ENCODE data around the gene PGD. TPM values are rescaled to one million over a fixed set of nuclear protein-coding genes. Genes with fewer than 3 reads are reported as not detected.

PGD gene
- total and polyA plus RNA-seq, 2 of the 13 experiments (the other 11 are each of a cell fraction or from before 2014, with no cell fraction given): 64.8 to 210 TPM

DNA sequence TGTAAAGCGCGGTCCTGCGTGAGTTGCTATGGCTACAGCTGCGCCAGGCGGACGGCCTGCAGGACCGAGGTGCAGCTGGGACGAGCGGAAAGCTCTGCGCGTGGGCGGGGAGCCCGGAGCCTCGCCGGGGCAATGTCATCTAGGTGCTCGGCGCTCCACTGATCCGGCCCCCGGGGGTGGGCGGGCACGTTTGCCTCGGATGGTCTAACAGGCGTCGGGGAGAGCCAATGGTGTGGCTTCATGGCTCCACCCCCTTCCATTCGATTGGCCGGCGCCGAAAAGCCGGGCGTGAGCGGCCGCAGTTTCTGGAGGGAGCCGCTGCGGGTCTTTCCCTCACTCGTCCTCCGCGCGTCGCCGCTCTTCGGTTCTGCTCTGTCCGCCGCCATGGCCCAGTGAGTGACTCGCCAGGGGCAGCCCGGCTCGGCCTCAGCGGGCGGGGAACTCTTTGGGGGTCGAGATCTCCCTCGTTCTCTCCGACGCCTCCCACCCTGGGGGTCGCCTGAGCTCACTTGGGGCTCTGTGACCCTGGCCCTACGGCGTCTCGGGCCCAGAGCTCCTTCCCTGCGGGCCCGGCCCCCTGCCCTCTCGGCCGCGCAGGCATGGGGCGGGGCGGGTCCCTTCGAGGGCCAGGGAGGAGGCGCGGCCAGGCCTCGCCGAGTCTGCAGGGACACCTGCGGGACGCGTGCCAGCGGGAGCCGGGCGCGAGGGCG is at the start of gene PGD (continued):
- TF ChIP-seq, protein P1, sequence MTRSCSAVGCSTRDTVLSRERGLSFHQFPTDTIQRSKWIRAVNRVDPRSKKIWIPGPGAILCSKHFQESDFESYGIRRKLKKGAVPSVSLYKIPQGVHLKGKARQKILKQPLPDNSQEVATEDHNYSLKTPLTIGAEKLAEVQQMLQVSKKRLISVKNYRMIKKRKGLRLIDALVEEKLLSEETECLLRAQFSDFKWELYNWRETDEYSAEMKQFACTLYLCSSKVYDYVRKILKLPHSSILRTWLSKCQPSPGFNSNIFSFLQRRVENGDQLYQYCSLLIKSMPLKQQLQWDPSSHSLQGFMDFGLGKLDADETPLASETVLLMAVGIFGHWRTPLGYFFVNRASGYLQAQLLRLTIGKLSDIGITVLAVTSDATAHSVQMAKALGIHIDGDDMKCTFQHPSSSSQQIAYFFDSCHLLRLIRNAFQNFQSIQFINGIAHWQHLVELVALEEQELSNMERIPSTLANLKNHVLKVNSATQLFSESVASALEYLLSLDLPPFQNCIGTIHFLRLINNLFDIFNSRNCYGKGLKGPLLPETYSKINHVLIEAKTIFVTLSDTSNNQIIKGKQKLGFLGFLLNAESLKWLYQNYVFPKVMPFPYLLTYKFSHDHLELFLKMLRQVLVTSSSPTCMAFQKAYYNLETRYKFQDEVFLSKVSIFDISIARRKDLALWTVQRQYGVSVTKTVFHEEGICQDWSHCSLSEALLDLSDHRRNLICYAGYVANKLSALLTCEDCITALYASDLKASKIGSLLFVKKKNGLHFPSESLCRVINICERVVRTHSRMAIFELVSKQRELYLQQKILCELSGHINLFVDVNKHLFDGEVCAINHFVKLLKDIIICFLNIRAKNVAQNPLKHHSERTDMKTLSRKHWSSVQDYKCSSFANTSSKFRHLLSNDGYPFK (CRISPR knock-in tag; IDR thresholded peaks at IDR 0.05; ENCODE audit: borderline replicate concordance): peak; percentile 84; the same call in 1 of the 2 replicates
- TF ChIP-seq JUN (CRISPR knock-in tag; IDR thresholded peaks at IDR 0.05) (0 out of 2 replicates have a peak, but pooled peaks have one; percentile 22), ZBTB25 (CRISPR knock-in tag; IDR thresholded peaks at IDR 0.05) (peak; percentile 41; the same call in 1 of the 2 replicates), CEBPB (IDR thresholded peaks at IDR 0.05; ENCODE audit: borderline replicate concordance, low read depth, low read length) (no peak), NFE2 (CRISPR knock-in tag; IDR thresholded peaks at IDR 0.05) (no peak), SKI (IDR thresholded peaks at IDR 0.05; ENCODE audit: partially characterized antibody) (no peak), ZBTB7B (CRISPR knock-in tag; IDR thresholded peaks at IDR 0.05) (peak; percentile 67), WIZ (CRISPR knock-in tag; IDR thresholded peaks at IDR 0.05) (no peak; the same call in 1 of the 2 replicates), TFE3 (CRISPR knock-in tag; IDR thresholded peaks at IDR 0.05) (peak; percentile 42; the same call in 1 of the 2 replicates), ZNF777 (CRISPR knock-in tag; IDR thresholded peaks at IDR 0.05) (peak; percentile 70), CBFB (CRISPR knock-in tag; IDR thresholded peaks at IDR 0.05) (0 out of 2 replicates have a peak, but pooled peaks have one; percentile 33), RFXAP (CRISPR knock-in tag; IDR thresholded peaks at IDR 0.05; ENCODE audit: borderline replicate concordance) (0 out of 2 replicates have a peak, but pooled peaks have one; percentile 63), ZNF17 (CRISPR knock-in tag; IDR thresholded peaks at IDR 0.05) (peak; percentile 71; the same call in 1 of the 2 replicates), ZNF549 (CRISPR knock-in tag; IDR thresholded peaks at IDR 0.05) (no peak), CHD4 (IDR thresholded peaks at IDR 0.05; ENCODE audit: borderline replicate concordance, low read length) (no peak), HOXD1 (CRISPR knock-in tag; IDR thresholded peaks at IDR 0.05) (no peak; the same call in 1 of the 2 replicates), ELF1 (CRISPR knock-in tag; IDR thresholded peaks at IDR 0.05) (peak; percentile 43; the same call in 1 of the 2 replicates), CEBPG (CRISPR knock-in tag; IDR thresholded peaks at IDR 0.05) (peak; percentile 26; the same call in 1 of the 2 replicates), TEF (CRISPR knock-in tag; IDR thresholded peaks at IDR 0.05) (peak; percentile 68), FIP1L1 (IDR thresholded peaks at IDR 0.05; ENCODE audit: borderline replicate concordance, insufficient read depth, low read depth, low read length) (0 out of 2 replicates have a peak, but pooled peaks have one; percentile 13), PHF21A (CRISPR knock-in tag; IDR thresholded peaks at IDR 0.05) (peak; percentile 82; the same call in 1 of the 2 replicates), ZNF652 (CRISPR knock-in tag; IDR thresholded peaks at IDR 0.05; ENCODE audit: borderline replicate concordance, low read depth) (no peak; the same call in 1 of the 2 replicates), XRCC5 (optimal IDR thresholded peaks at IDR 0.05; ENCODE audit: low read length) (peak; percentile 97), ZNF841 (CRISPR knock-in tag; IDR thresholded peaks at IDR 0.05; ENCODE audit: borderline replicate concordance) (no peak), MEF2D (CRISPR knock-in tag; IDR thresholded peaks at IDR 0.05) (peak; percentile 78)
